ENCODE results near the gene POTEG.
"Not testable (repeated sequence)": the region's sequence is repeated elsewhere in the genome, so short reads cannot be mapped to it uniquely, and the experiment has no call there.

The POTEG gene

GRCh38 chr14:19372813-19373500 is 61.2 kb downstream of the POTEG start:
- DNase-seq: not testable (repeated sequence)

- DNase-seq: not testable (repeated sequence)
Measured at GRCh38 chr14:19371767-19372166, 62.4 kb downstream of the POTEG start.

GRCh38 chr14:19362803-19363202 is 71.3 kb downstream of the POTEG start:
- not testable (repeated sequence) for DNase-seq

GRCh38 chr14:19362323-19362722 is 71.8 kb downstream of the POTEG start:
- not testable (repeated sequence) for DNase-seq

GRCh38 chr14:19361636-19362253 is 72.4 kb downstream of the POTEG start:
- not testable (repeated sequence) for DNase-seq

GRCh38 chr14:19360937-19361635 is 73.1 kb downstream of the POTEG start:
- not testable (repeated sequence) for DNase-seq
